D721Med (cell line): ENCODE results near the gene IL4R.
"Not testable (repeated sequence)": the region's sequence is repeated elsewhere in the genome, so short reads cannot be mapped to it uniquely, and the experiment has no call there.

Experiments used
- DNase-seq: peaks from one replicate; pipeline ENCODE4 v3.0.0; 2011; ENCODE audit warnings: low spot score; ENCODE audit not compliant: insufficient read length
- FAIRE-seq: peaks from 2 replicates; lab custom pipeline; 2011; peaks lifted over from hg19 to GRCh38; lab: Jason Lieb, UNC
- CTCF ChIP-seq: IDR thresholded peaks from 2 replicates; pipeline ENCODE4 v1.5.1; 2012; ENCODE audit warnings: mild to moderate bottlenecking, control low read depth; ENCODE audit not compliant: insufficient read depth; ENCODE audit errors: missing control alignments

The IL4R gene

DNA sequence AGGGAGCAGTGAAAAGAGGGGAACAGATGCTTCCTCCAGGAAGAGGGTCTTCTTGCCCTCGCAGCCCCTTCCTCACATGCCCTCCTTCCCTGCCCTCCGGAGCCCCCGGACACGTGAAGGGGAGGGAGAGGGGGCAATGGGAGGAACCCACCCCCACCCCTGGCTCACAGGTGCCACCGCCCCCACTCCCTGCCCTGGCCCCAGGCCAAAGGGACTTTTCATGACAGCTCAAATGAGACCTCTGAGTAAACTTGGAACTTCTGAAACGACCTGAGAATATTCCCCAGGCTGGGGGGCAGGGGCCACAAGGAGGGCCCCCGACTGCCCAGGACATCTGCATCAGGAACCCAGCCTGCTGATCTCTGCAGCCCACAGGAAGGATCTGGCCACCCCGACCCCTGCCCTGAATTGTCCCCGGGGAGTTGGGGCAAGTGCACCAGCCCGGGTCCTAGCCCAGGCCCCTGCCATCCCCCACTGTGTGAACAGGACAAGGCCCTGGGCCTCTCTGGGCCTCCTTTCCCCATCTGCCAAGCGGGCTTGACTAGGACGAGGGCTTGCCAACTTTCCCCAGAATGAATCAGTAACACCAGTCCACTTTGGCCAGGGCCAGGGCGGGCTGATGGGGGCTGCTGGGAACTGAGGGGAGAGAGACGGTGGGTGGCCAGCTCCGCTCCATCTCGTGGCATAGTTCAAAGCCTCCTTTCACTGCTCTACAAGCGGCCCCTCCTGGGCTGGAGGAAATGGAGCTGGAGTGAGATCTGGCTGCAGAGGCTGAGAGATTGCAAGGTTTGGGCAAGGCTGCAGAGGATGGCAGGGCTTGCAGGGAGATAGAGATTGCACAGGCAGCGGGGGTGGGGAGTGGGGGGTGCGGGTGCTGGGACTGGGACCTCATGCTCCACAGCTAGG lies 92.0 kb downstream of the IL4R start:
- TF ChIP-seq CTCF: no peak
- no peak for DNase-seq
- FAIRE-seq: no peak

DNA sequence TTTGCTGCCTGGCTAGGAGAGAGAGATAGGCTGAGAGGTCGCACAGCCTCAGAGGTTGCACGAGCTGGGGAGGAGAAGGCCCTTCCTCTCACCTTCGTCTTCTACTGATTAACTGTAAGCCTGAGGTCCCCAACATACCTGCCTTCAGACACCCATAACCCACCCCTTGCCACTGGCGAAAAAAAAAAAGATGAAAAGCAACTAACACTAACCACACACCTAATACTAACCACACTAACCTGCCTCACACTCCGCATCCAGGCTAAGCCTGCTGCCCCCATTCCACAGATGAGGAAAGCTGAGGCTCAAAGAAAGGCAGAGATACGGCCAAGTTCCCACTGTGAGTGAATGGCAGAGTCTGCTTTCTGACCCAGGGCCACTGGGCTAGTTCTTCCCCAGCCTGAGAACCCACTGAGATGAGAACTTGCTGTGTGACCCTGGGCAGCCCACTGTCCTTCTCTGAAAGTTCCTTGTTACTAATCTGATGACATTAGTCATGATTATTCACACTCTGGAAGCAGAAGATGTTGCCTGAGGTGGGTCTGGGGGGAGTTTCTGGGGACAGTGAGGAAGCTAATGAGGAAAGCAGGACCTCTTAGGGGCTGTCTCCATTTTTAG lies 92.8 kb downstream of the IL4R start:
- no peak for DNase-seq
- no peak for FAIRE-seq
- TF ChIP-seq CTCF: no peak

GRCh38 chr16:27407133-27407532 lies 93.4 kb downstream of the IL4R start:
- DNase-seq (no peak), FAIRE-seq (no peak)
- TF ChIP-seq CTCF: no peak

- FAIRE-seq: no peak
- DNase-seq: no peak
Observed at GRCh38 chr16:27408012-27408601, 94.3 kb downstream of the IL4R start.

DNA sequence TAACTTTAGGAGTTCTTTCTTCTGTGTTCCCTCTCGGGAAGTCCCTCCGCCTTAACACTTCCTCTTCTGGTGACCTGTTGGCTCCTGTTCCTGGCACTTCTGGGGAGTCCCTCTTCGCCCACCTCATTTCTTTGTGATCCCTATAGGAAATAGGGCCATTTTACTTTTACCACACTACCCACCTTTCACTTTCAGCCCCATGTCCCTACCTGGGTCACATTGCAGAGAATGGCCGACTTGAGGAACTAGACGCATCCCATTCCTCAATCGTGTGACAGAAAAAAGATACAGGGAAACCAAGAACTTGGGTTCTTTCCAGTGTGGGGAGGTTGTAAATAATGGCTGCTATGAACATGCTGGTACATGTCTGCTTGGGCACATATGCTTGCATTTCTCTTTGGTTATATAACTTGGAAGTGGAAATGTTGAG lies 94.8 kb downstream of the IL4R start:
- TF ChIP-seq CTCF: no peak
- no peak for DNase-seq
- no peak for FAIRE-seq

More at GRCh38 chr16:27408012-27408601, 94.3 kb downstream of the IL4R start:
- no peak for TF ChIP-seq CTCF

DNA sequence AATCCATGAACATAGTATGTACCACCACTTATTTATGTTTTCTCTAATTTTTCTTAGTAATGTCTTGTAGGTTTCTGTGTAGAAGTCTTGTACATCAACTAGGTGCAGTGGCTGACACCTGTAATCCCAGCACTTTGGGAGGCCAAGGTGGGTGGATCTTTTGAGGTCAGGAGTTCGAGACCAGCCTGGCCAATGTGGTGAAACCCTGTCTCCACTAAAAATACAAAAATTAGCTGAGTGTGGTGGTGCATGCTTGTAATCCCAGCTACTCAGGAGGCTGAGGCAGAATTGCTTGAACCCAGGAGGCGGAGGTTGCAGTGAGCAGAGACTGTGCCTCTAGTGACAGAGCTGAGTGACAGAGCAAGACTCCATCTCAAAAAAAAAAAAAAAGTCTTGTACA lies 96.2 kb downstream of the IL4R start:
- FAIRE-seq, DNase-seq: not testable (repeated sequence)

DNA sequence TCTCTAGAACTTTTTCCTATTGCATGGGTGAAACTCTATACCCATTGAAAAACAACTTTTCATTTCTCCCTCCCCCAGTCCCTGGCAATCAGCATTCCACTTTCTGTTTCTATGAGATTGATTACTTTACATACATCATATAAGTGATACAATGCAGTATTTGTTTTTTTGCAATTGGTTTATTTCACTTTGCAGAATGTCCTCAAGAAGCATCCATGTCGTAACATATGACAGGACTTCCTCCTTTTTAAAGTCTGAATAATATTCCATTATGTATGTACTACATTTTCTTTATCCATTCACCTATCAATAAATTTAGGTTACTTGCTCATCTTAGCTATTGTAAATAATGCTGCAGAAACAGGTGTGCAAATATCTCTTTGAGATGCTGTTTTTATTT lies 97.0 kb downstream of the IL4R start:
- DNase-seq (no peak), FAIRE-seq (no peak)
- no peak for TF ChIP-seq CTCF
